ENCODE data around the gene COG1.

Gene COG1

DNA sequence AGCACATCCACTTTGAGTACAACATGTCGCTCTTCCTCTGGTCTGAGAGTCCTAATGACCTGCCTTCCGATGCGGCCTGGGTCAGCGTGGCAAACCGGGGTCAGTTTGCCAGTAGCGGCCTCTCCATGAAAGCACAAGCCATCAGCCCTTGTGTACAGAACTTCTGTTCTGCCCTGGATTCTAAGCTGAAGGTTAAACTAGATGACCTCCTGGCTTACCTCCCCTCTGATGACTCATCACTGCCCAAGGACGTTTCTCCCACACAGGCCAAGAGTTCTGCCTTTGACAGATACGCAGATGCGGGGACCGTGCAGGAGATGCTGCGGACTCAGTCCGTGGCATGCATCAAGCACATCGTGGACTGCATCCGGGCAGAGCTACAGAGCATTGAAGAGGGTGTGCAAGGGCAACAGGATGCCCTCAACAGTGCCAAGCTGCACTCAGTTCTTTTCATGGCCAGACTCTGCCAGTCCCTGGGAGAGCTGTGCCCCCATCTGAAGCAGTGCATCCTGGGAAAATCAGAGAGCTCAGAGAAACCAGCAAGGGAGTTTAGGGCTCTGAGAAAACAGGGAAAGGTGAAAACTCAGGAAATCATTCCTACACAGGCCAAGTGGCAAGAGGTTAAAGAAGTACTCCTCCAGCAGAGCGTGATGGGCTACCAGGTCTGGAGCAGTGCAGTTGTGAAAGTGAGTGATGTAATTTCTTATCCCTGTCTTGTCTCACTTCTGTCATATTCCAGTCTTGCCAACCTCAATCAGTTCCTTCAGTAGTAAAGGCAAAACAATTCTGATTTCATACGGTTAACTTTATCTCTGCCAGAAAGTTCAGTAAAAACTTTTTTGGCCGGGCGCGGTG lies 8.6 kb downstream of the COG1 start:
- TF ChIP-seq POLR2A (IDR thresholded peaks at IDR 0.05; ENCODE audit: extremely low read depth, insufficient read length) (no peak), MYC (IDR thresholded peaks at IDR 0.05; ENCODE audit: low read depth, low read length) (no peak)
- TF ChIP-seq, protein P1, sequence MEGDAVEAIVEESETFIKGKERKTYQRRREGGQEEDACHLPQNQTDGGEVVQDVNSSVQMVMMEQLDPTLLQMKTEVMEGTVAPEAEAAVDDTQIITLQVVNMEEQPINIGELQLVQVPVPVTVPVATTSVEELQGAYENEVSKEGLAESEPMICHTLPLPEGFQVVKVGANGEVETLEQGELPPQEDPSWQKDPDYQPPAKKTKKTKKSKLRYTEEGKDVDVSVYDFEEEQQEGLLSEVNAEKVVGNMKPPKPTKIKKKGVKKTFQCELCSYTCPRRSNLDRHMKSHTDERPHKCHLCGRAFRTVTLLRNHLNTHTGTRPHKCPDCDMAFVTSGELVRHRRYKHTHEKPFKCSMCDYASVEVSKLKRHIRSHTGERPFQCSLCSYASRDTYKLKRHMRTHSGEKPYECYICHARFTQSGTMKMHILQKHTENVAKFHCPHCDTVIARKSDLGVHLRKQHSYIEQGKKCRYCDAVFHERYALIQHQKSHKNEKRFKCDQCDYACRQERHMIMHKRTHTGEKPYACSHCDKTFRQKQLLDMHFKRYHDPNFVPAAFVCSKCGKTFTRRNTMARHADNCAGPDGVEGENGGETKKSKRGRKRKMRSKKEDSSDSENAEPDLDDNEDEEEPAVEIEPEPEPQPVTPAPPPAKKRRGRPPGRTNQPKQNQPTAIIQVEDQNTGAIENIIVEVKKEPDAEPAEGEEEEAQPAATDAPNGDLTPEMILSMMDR (IDR thresholded peaks at IDR 0.05; ENCODE audit: low read depth, low read length): no peak
- TF ChIP-seq, protein P2, sequence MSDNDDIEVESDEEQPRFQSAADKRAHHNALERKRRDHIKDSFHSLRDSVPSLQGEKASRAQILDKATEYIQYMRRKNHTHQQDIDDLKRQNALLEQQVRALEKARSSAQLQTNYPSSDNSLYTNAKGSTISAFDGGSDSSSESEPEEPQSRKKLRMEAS (IDR thresholded peaks at IDR 0.05; ENCODE audit: low read depth, low read length): no peak
- peak; percentile 23 for DNase-seq (ENCODE audit: low read depth)
- H3K4me3 ChIP-seq (ENCODE audit: low read depth, low read length): no peak overlapping the region

DNA sequence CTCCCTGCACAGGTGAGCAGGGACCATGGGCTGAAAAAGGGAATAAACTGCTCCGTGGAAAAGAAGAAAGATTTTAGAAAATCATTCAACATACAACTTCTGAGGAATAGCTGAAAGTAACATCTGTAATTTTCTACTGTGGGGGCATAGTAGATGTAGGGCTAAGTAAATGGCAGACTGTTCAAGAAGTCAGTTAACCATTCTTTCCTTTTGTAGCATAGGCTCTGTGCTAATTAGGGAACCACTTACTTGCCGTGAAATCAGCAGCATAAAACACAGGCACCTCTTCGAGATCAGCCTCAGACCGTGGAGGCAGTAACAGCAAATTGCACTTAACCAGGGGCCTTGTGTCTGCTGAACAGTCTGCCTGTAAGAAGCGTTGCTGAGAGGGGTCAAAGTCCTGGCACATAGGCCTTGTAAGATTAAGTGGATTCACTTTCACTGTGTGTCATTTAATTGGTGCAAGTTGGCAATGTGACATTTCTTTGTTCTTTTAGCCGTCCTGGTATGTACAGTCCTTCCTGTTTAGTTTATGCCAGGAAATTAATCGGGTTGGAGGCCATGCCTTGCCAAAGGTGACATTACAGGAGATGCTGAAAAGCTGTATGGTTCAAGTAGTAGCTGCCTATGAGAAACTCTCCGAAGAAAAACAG lies 10.4 kb downstream of the COG1 start:
- no peak for DNase-seq (ENCODE audit: low read depth)
- no peak overlapping the region for H3K4me3 ChIP-seq (ENCODE audit: low read depth, low read length)
- TF ChIP-seq POLR2A (IDR thresholded peaks at IDR 0.05; ENCODE audit: extremely low read depth, insufficient read length) (no peak), MYC (IDR thresholded peaks at IDR 0.05; ENCODE audit: low read depth, low read length) (no peak)
- TF ChIP-seq, protein P2 (IDR thresholded peaks at IDR 0.05; ENCODE audit: low read depth, low read length): no peak
- TF ChIP-seq, protein P1 (IDR thresholded peaks at IDR 0.05; ENCODE audit: low read depth, low read length): no peak

DNA sequence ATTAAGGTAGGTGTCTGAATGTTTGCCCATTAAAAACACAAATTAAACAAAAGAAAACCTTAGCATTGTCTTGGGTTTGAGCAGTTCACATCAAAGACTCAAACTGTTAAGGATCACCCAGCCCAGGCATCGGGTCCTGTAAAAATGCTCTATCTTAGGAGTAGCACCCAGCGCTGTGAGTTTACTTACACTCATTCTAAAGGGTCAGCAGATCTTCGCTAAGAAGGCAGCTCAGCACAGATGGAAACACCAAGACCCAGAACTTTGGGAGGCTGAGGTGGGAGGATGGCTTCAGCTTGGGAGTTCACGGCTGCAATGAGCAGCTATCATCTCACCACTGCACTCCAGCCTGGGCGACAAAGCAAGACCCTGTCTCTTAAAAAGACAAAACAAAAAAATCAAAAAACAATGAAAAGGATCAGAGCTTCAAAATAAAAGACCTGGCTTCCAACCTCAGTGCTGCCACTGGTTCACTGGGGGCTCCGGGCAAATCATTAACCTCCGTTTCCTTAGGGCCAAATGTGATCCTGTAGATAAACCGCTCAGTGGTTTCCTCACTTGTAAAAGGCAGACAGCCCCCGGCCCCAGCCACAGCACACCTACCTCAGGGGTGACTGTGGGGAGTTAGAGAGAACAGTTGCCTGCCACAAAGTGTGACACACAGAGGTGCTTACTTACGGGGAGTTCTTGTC lies 11.1 kb downstream of the COG1 start:
- DNase-seq (ENCODE audit: low read depth): no peak

DNA sequence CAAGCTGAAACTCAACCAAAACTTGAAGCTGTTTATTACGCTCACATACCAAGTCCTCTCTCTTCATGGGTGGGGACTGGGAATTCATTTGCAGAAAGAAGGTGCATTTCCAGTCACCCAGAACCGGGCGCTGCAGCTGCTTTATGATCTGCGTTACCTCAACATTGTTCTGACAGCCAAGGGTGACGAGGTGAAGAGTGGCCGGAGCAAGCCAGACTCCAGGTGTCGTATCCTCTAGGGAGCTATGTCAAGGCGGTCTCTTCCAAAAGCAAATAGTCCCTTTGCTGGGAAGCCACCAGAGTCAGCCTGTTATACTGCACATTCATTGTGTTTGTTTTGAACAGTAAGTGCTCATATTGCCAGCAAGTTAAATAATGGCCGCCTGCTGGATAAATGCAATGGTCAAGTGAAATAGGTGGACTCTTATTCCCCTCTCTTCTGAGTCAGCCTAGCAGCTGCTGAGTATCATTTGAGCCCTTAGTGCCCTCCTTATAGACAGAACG lies 12.7 kb downstream of the COG1 start:
- no peak for TF ChIP-seq MYC (IDR thresholded peaks at IDR 0.05; ENCODE audit: low read depth, low read length)
- TF ChIP-seq, protein P1 (IDR thresholded peaks at IDR 0.05; ENCODE audit: low read depth, low read length): no peak

More for the DNA sequence above, 11.1 kb downstream of the COG1 start:
- no peak overlapping the region for H3K4me3 ChIP-seq (ENCODE audit: low read depth, low read length)
- no peak for TF ChIP-seq MYC (IDR thresholded peaks at IDR 0.05; ENCODE audit: low read depth, low read length)
- TF ChIP-seq POLR2A (IDR thresholded peaks at IDR 0.05; ENCODE audit: extremely low read depth, insufficient read length): no peak
- TF ChIP-seq, protein P2 (IDR thresholded peaks at IDR 0.05; ENCODE audit: low read depth, low read length): no peak
- TF ChIP-seq, protein P1 (IDR thresholded peaks at IDR 0.05; ENCODE audit: low read depth, low read length): no peak

DNA sequence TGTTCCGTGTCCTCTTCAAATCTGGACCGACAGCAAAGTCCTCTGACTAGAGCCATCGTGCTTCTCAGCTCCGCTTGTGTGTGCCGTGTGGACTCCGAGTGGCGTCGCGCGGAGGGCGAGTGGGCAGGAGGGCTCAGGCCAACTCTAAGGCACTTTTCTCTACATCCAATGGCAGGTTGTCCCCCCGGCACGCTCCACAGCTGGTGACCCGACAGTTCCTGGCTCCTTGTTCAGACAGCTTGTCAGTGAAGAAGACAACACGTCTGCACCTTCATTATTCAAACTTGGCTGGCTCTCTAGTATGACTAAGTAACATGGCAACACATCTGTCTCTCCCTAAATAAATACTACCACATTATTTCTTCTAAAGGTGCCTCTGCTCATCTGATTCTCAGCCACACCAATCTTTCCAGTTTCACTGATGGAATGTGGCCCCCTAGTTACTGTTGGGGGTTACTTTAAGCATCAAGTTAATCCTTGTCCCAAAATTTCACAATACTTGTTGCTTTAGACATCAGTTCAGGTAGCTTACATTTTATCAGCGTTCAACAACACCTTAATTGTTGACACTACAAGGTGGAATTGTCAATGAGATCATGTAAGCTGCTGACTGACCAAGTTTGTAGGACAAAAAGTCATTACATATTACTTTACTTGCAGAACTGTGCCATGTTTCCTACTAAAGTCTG lies 15.4 kb downstream of the COG1 start:
- TF ChIP-seq MYC (IDR thresholded peaks at IDR 0.05; ENCODE audit: low read depth, low read length): no peak
- no peak for TF ChIP-seq POLR2A (IDR thresholded peaks at IDR 0.05; ENCODE audit: extremely low read depth, insufficient read length)
- TF ChIP-seq, protein P2 (IDR thresholded peaks at IDR 0.05; ENCODE audit: low read depth, low read length): no peak
- TF ChIP-seq, protein P1 (IDR thresholded peaks at IDR 0.05; ENCODE audit: low read depth, low read length): no peak
- DNase-seq (ENCODE audit: low read depth): no peak
- H3K4me3 ChIP-seq (ENCODE audit: low read depth, low read length): no peak overlapping the region

More for the DNA sequence above, 12.7 kb downstream of the COG1 start:
- H3K4me3 ChIP-seq (ENCODE audit: low read depth, low read length): no peak overlapping the region
- DNase-seq (ENCODE audit: low read depth): no peak
